Retinal pigment epithelial cell (primary cell): ENCODE results near the gene ORAI2.
A peak's percentile ranks its signal among the peaks of the same experiment; 100 is the strongest.

Source experiments
- DNase-seq: peaks from one replicate; pipeline ENCODE4 v3.0.0-alpha.2; 2010; ENCODE audit warnings: low read depth
- H3K4me3 ChIP-seq: 2 replicates; pipeline ENCODE4 v1.5.1; 2011; ENCODE audit warnings: mild to moderate bottlenecking, low read length, control low read depth, moderate library complexity
- CTCF ChIP-seq: conservative IDR thresholded peaks from 2 replicates; pipeline ENCODE4 v1.5.1; 2011; ENCODE audit warnings: low read depth, low read length, control low read depth, inconsistent platforms

ORAI2 gene

GRCh38 chr7:102433219-102434038 lies at the start of gene ORAI2:
Gene ORAI2, plus strand, starts transcription at chr7:102433575. Its CDS starts 5,382 bp downstream, at chr7:102438957.
- H3K4me3 ChIP-seq = peak within 1 kb of the TSS; percentile 69
- DNase-seq = no peak
- TF ChIP-seq CTCF = no peak

- TF ChIP-seq CTCF = no peak
- no peak overlapping the region for H3K4me3 ChIP-seq
- no peak for DNase-seq
Observed at GRCh38 chr7:102387064-102387463, 46.3 kb upstream of the ORAI2 start.

- DNase-seq = no peak
- no peak overlapping the region for H3K4me3 ChIP-seq
- no peak for TF ChIP-seq CTCF
Observed at GRCh38 chr7:102389810-102390209, 43.6 kb upstream of the ORAI2 start.

- no peak overlapping the region for H3K4me3 ChIP-seq
- DNase-seq = no peak
- TF ChIP-seq CTCF = peak; percentile 90
Observed at GRCh38 chr7:102390697-102391484, 42.5 kb upstream of the ORAI2 start.

- no peak for TF ChIP-seq CTCF
- no peak overlapping the region for H3K4me3 ChIP-seq
- no peak for DNase-seq
Observed at GRCh38 chr7:102392330-102392729, 41.0 kb upstream of the ORAI2 start.

GRCh38 chr7:102393467-102393866 lies 39.9 kb upstream of the ORAI2 start:
- no peak for TF ChIP-seq CTCF
- H3K4me3 ChIP-seq = no peak overlapping the region
- peak; percentile 88 for DNase-seq

- DNase-seq = no peak
- TF ChIP-seq CTCF = no peak
- H3K4me3 ChIP-seq = peak overlapping the region; percentile 97
Observed at GRCh38 chr7:102395592-102395872, 37.8 kb upstream of the ORAI2 start.
